CD4-positive, alpha-beta T cell treated with Interleukin-17A for 4 hours (primary cell): Measurements from ENCODE around the gene SMC1B.
A peak's percentile ranks its signal among the peaks of the same experiment; 100 is the strongest.

Source experiments
- DNase-seq: peaks from one replicate; pipeline ENCODE4 v3.0.0-alpha.2; 2020; ENCODE audit warnings: mixed read lengths

SMC1B gene

GRCh38 chr22:45318558-45319323, 94.7 kb downstream of the SMC1B start:
- peak; percentile 52 for DNase-seq

- peak; percentile 92 for DNase-seq
Measured at GRCh38 chr22:45318168-45318557, 95.2 kb downstream of the SMC1B start.

- DNase-seq, result peak; percentile 45
Measured at GRCh38 chr22:45317551-45318167, 95.7 kb downstream of the SMC1B start.

- DNase-seq, result no peak
Measured at GRCh38 chr22:45316796-45317526, 96.4 kb downstream of the SMC1B start.

GRCh38 chr22:45314786-45315185, 98.6 kb downstream of the SMC1B start:
- DNase-seq, result no peak

- no peak for DNase-seq
Measured at GRCh38 chr22:45314054-45314721, 99.2 kb downstream of the SMC1B start.

GRCh38 chr22:45312856-45313255, 100.5 kb downstream of the SMC1B start:
- no peak for DNase-seq

- DNase-seq, result no peak
Measured at GRCh38 chr22:45312415-45312814, 101.0 kb downstream of the SMC1B start.

GRCh38 chr22:45310977-45311531, 102.3 kb downstream of the SMC1B start:
- no peak for DNase-seq

- DNase-seq, result peak; percentile 28
Measured at GRCh38 chr22:45310331-45310976, 102.9 kb downstream of the SMC1B start.

- peak; percentile 96 for DNase-seq
Measured at GRCh38 chr22:45309422-45310227, 103.8 kb downstream of the SMC1B start, which contains the start of gene FAM118A. FAM118A (plus strand) TSS chr22:45309934; CDS start chr22:45322380, 12,446 bp downstream.

- peak; percentile 32 for DNase-seq
Measured at GRCh38 chr22:45308957-45309421, 104.4 kb downstream of the SMC1B start.

GRCh38 chr22:45308391-45308956, 104.9 kb downstream of the SMC1B start:
- no peak for DNase-seq

- DNase-seq, result no peak
Measured at GRCh38 chr22:45306139-45306538, 107.3 kb downstream of the SMC1B start.

GRCh38 chr22:45305456-45306075, 107.8 kb downstream of the SMC1B start:
- no peak for DNase-seq

- no peak for DNase-seq
Measured at GRCh38 chr22:45304971-45305370, 108.4 kb downstream of the SMC1B start.

- no peak for DNase-seq
Measured at GRCh38 chr22:45303181-45303580, 110.2 kb downstream of the SMC1B start.

GRCh38 chr22:45302751-45303150, 110.6 kb downstream of the SMC1B start:
- DNase-seq, result no peak

- no peak for DNase-seq
Measured at GRCh38 chr22:45298934-45299505, 114.4 kb downstream of the SMC1B start.
